Measurements from ENCODE around the gene RAB34.

GRCh38 chr17:28756049-28756804 lies 38.6 kb upstream of the RAB34 start:
- TF ChIP-seq CTCF (IDR thresholded peaks at IDR 0.05; ENCODE audit: insufficient read depth, low read depth, low read length) (no peak), EZH2 (IDR thresholded peaks at IDR 0.05; ENCODE audit: insufficient read depth, low read length) (no peak)
